ENCODE results near the gene PGM1. TPM values are rescaled to one million over a fixed set of nuclear protein-coding genes. Genes with fewer than 3 reads are reported as not detected.

PGM1 gene
- total and polyA plus RNA-seq, 2 of the 13 experiments (the other 11 are each of a cell fraction or from before 2014, with no cell fraction given) = 51.6 to 105 TPM

DNA sequence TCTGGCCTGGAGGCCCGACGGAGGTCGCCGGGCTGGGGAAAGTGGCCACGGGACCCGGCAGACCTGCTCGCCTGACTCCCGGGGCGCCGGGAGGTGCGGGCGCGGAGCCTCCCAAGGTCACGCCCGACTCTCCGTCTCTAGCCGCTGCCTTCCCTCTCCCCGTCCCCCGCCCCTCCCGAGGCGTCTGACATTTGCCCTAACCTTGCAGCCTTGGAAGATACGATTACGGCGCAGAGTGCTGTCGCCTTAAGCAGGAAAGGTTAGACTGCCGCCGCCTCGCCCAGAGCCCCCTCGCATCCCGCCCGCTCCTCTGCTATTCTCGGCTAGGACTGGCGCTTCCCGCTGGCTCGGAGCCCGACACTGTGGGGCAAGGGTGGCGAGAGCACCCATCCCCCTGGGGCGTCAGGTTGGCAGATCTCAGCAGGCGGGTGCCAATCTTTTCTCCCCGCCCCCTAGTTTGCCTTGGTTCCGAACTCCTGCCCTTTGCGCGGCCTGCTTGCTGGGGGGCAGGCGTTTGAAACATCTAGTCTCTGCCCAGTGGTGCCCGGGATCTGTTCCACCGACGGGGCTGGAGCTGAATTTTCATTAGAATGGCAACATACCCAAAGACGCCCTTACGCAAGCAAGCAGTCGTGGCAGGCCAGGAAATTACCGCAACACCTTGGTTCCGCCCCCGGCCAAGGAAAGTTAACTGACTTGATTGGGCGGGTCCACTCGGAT, 835 bp downstream of the PGM1 start (continued):
- TF ChIP-seq U2AF2 (IDR thresholded peaks at IDR 0.05; ENCODE audit: low read depth, low read length) (no peak), NBN (conservative IDR thresholded peaks at IDR 0.05) (no peak), RFXANK (CRISPR knock-in tag; IDR thresholded peaks at IDR 0.05) (no peak), KAT2B (IDR thresholded peaks at IDR 0.05; ENCODE audit: borderline replicate concordance, low read depth, low read length) (no peak), ZFX (CRISPR knock-in tag; IDR thresholded peaks at IDR 0.05; ENCODE audit: low read depth) (no peak), MIER3 (CRISPR knock-in tag; IDR thresholded peaks at IDR 0.05; ENCODE audit: borderline replicate concordance) (no peak), HHEX (CRISPR knock-in tag; IDR thresholded peaks at IDR 0.05) (no peak), RBM39 (IDR thresholded peaks at IDR 0.05; ENCODE audit: low read depth, low read length, poor library complexity, severe bottlenecking) (no peak), ZSCAN21 (CRISPR knock-in tag; IDR thresholded peaks at IDR 0.05; ENCODE audit: borderline replicate concordance) (peak; percentile 55; the same call in 1 of the 2 replicates), ZNF143 (CRISPR knock-in tag; IDR thresholded peaks at IDR 0.05) (no peak), PHF21A (CRISPR knock-in tag; IDR thresholded peaks at IDR 0.05) (peak; percentile 28; the same call in 1 of the 2 replicates), RARG (CRISPR knock-in tag; IDR thresholded peaks at IDR 0.05; ENCODE audit: low read depth) (no peak), U2AF1 (optimal IDR thresholded peaks at IDR 0.05; ENCODE audit: low read depth, low read length) (no peak), TEAD2 (CRISPR knock-in tag; IDR thresholded peaks at IDR 0.05) (no peak)
- TF ChIP-seq, protein P1, sequence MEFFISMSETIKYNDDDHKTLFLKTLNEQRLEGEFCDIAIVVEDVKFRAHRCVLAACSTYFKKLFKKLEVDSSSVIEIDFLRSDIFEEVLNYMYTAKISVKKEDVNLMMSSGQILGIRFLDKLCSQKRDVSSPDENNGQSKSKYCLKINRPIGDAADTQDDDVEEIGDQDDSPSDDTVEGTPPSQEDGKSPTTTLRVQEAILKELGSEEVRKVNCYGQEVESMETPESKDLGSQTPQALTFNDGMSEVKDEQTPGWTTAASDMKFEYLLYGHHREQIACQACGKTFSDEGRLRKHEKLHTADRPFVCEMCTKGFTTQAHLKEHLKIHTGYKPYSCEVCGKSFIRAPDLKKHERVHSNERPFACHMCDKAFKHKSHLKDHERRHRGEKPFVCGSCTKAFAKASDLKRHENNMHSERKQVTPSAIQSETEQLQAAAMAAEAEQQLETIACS (CRISPR knock-in tag; IDR thresholded peaks at IDR 0.05) = no peak; the same call in 1 of the 2 replicates
- TF ChIP-seq, protein P2, sequence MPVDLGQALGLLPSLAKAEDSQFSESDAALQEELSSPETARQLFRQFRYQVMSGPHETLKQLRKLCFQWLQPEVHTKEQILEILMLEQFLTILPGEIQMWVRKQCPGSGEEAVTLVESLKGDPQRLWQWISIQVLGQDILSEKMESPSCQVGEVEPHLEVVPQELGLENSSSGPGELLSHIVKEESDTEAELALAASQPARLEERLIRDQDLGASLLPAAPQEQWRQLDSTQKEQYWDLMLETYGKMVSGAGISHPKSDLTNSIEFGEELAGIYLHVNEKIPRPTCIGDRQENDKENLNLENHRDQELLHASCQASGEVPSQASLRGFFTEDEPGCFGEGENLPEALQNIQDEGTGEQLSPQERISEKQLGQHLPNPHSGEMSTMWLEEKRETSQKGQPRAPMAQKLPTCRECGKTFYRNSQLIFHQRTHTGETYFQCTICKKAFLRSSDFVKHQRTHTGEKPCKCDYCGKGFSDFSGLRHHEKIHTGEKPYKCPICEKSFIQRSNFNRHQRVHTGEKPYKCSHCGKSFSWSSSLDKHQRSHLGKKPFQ (CRISPR knock-in tag; IDR thresholded peaks at IDR 0.05; ENCODE audit: insufficient replicate concordance) = no peak
- TF ChIP-seq, protein P3, sequence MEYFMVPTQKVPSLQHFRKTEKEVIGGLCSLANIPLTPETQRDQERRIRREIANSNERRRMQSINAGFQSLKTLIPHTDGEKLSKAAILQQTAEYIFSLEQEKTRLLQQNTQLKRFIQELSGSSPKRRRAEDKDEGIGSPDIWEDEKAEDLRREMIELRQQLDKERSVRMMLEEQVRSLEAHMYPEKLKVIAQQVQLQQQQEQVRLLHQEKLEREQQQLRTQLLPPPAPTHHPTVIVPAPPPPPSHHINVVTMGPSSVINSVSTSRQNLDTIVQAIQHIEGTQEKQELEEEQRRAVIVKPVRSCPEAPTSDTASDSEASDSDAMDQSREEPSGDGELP (IDR thresholded peaks at IDR 0.05; ENCODE audit: borderline replicate concordance, low read depth) = no peak
- TF ChIP-seq, protein P4, sequence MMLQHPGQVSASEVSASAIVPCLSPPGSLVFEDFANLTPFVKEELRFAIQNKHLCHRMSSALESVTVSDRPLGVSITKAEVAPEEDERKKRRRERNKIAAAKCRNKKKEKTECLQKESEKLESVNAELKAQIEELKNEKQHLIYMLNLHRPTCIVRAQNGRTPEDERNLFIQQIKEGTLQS (CRISPR knock-in tag; IDR thresholded peaks at IDR 0.05) = no peak
- TF ChIP-seq, protein P5, sequence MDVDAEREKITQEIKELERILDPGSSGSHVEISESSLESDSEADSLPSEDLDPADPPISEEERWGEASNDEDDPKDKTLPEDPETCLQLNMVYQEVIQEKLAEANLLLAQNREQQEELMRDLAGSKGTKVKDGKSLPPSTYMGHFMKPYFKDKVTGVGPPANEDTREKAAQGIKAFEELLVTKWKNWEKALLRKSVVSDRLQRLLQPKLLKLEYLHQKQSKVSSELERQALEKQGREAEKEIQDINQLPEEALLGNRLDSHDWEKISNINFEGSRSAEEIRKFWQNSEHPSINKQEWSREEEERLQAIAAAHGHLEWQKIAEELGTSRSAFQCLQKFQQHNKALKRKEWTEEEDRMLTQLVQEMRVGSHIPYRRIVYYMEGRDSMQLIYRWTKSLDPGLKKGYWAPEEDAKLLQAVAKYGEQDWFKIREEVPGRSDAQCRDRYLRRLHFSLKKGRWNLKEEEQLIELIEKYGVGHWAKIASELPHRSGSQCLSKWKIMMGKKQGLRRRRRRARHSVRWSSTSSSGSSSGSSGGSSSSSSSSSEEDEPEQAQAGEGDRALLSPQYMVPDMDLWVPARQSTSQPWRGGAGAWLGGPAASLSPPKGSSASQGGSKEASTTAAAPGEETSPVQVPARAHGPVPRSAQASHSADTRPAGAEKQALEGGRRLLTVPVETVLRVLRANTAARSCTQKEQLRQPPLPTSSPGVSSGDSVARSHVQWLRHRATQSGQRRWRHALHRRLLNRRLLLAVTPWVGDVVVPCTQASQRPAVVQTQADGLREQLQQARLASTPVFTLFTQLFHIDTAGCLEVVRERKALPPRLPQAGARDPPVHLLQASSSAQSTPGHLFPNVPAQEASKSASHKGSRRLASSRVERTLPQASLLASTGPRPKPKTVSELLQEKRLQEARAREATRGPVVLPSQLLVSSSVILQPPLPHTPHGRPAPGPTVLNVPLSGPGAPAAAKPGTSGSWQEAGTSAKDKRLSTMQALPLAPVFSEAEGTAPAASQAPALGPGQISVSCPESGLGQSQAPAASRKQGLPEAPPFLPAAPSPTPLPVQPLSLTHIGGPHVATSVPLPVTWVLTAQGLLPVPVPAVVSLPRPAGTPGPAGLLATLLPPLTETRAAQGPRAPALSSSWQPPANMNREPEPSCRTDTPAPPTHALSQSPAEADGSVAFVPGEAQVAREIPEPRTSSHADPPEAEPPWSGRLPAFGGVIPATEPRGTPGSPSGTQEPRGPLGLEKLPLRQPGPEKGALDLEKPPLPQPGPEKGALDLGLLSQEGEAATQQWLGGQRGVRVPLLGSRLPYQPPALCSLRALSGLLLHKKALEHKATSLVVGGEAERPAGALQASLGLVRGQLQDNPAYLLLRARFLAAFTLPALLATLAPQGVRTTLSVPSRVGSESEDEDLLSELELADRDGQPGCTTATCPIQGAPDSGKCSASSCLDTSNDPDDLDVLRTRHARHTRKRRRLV (CRISPR knock-in tag; IDR thresholded peaks at IDR 0.05) = no peak
- TF ChIP-seq, protein P6, sequence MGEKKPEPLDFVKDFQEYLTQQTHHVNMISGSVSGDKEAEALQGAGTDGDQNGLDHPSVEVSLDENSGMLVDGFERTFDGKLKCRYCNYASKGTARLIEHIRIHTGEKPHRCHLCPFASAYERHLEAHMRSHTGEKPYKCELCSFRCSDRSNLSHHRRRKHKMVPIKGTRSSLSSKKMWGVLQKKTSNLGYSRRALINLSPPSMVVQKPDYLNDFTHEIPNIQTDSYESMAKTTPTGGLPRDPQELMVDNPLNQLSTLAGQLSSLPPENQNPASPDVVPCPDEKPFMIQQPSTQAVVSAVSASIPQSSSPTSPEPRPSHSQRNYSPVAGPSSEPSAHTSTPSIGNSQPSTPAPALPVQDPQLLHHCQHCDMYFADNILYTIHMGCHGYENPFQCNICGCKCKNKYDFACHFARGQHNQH (CRISPR knock-in tag; IDR thresholded peaks at IDR 0.05) = no peak

All from HepG2 (cell line).